ENCODE results near the gene CTU2.

- TF ChIP-seq EZH2 (IDR thresholded peaks at IDR 0.05; ENCODE audit: low read length, unreplicated experiment): no peak
- TF ChIP-seq CTCF (conservative IDR thresholded peaks at IDR 0.05; ENCODE audit: low read depth, low read length): no peak
These were observed 33.8 kb downstream of the CTU2 start for GRCh38 chr16:88739977-88740726.
